Islet precursor cell (in vitro differentiated cells): ENCODE data around the gene TMEM63C.

Experiments used
- DNase-seq: peaks from one replicate; pipeline ENCODE4 v3.0.0-alpha.2; 2018

TMEM63C gene

GRCh38 chr14:77284066-77284465 lies 102.5 kb downstream of the TMEM63C start:
- no peak for DNase-seq

- DNase-seq, result no peak
Measured at GRCh38 chr14:77284466-77284865, 102.9 kb downstream of the TMEM63C start.

- DNase-seq, result no peak
Measured at GRCh38 chr14:77286576-77286975, 105.0 kb downstream of the TMEM63C start.

- peak; percentile 92 for DNase-seq
Measured at GRCh38 chr14:77290705-77291104, 109.1 kb downstream of the TMEM63C start.

GRCh38 chr14:77296155-77296554 lies 114.6 kb downstream of the TMEM63C start:
- DNase-seq, result no peak

GRCh38 chr14:77296906-77297305 lies 115.3 kb downstream of the TMEM63C start:
- DNase-seq, result no peak

GRCh38 chr14:77299771-77300170 lies 118.2 kb downstream of the TMEM63C start:
- DNase-seq, result no peak

GRCh38 chr14:77301103-77301502 lies 119.5 kb downstream of the TMEM63C start:
- DNase-seq, result peak; percentile 95

GRCh38 chr14:77302926-77303325 lies 121.3 kb downstream of the TMEM63C start:
- DNase-seq, result peak; percentile 94

- peak; percentile 83 for DNase-seq
Measured at GRCh38 chr14:77303417-77304156, 122.0 kb downstream of the TMEM63C start.

GRCh38 chr14:77305696-77306095 lies 124.1 kb downstream of the TMEM63C start:
- peak; percentile 46 for DNase-seq

GRCh38 chr14:77306416-77306815 lies 124.8 kb downstream of the TMEM63C start:
- no peak for DNase-seq

GRCh38 chr14:77306851-77307496 lies 125.4 kb downstream of the TMEM63C start:
- DNase-seq, result peak; percentile 89
